GM21786 (cell line): Measurements from ENCODE around the gene HP1BP3.

Experiments used
- ATAC-seq: cut with Tn5 transposase; IDR thresholded peaks from one replicate; pipeline ENCODE4 v1.9.1; 2021; ENCODE audit not compliant: unreplicated experiment

Gene HP1BP3

DNA sequence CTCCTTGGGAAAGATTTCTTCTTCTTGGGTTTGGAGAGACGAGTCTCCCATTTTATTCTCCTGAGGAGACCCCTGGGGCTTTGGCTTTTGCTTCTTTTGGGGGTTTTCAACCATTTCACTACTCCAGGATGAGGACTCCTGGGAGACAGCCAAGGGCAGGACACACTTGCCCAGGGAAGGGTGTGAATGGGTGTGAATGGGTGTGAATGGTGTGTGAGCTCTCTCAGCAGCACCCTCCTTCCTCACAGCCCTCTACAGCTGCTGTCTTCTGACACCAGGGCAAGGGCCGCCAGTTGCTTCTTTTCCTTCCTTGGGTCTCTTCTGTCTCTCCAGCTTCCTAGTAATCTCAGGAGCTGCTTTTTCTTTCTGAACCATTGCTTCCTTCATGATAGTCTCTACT, 93.5 kb downstream of the HP1BP3 start:
- ATAC-seq, result no peak
